Urinary bladder (tissue), 4 donors: ENCODE data around the gene VKORC1. TPM values are rescaled to one million over a fixed set of nuclear protein-coding genes. Genes with fewer than 3 reads are reported as not detected.

ENCODE experiments used
- DNase-seq: peaks from one replicate; pipeline ENCODE4 v3.0.0-alpha.2; 2015; ENCODE audit errors: extremely low spot score
- H3K27ac ChIP-seq: one replicate; pipeline ENCODE4 v1.5.1; 2013; ENCODE audit warnings: low read depth, mild to moderate bottlenecking, moderate library complexity
- H3K36me3 ChIP-seq: one replicate; pipeline ENCODE4 v1.6.1; 2013; ENCODE audit warnings: mild to moderate bottlenecking, moderate library complexity; ENCODE audit not compliant: insufficient read depth
- H3K4me1 ChIP-seq: one replicate; pipeline ENCODE4 v1.6.1; 2013; ENCODE audit warnings: mild to moderate bottlenecking, moderate library complexity; ENCODE audit not compliant: insufficient read depth
- H3K4me3 ChIP-seq: one replicate; pipeline ENCODE4 v1.5.1; 2013; ENCODE audit warnings: low read depth, low read length
- WGBS: extraction: QIAGEN DNeasy Blood & Tissue Kit; methylation state at CpG from one replicate; pipeline ENCODE4 v1.1.7; 2013; 5-methylcytosine and 5-hydroxymethylcytosine counted together
- polyA plus RNA-seq: library from polyadenylated mRNA; stranded (reverse); fragments of 200-250 nt; gene quantifications from one replicate; pipeline ENCODE4 v1.2.3, GENCODE V29; 2013
- total RNA-seq: library from RNA; depleted of rRNA; stranded (reverse); fragments of >200 nt; gene quantifications from one replicate; pipeline ENCODE4 v1.2.3, GENCODE V29; 2014
- donor health status: healthy with polysubstance abuse.
- donor health status: healthy.

The VKORC1 gene
- total and polyA plus RNA-seq, 2 donors, result 43.8 to 210 TPM

- DNase-seq, result no peak
- WGBS, result 92% methylated on average over 56 of the region's 56 CpGs
- no peak overlapping the region for H3K4me3 ChIP-seq
- H3K36me3 ChIP-seq, result no peaks in the 10 kb centered on the region
- no peaks in the 10 kb centered on the region for H3K4me1 ChIP-seq
- no peak overlapping the region for H3K27ac ChIP-seq
Measured at GRCh38 chr16:31063843-31064611, 30.6 kb downstream of the VKORC1 start.

- no peaks in the 10 kb centered on the region for H3K36me3 ChIP-seq
- no peak overlapping the region for H3K4me3 ChIP-seq
- H3K27ac ChIP-seq, result no peak overlapping the region
- H3K4me1 ChIP-seq, result no peaks in the 10 kb centered on the region
- 95% methylated on average over 9 of the region's 9 CpGs for WGBS
- DNase-seq, result no peak
Measured at GRCh38 chr16:31063495-31063842, 31.1 kb downstream of the VKORC1 start.

- no peaks in the 10 kb centered on the region for H3K36me3 ChIP-seq
- no peak overlapping the region for H3K27ac ChIP-seq
- DNase-seq, result no peak
- H3K4me1 ChIP-seq, result no peaks in the 10 kb centered on the region
- WGBS, result 97% methylated on average over 54 of the region's 54 CpGs
- H3K4me3 ChIP-seq, result no peak overlapping the region
Measured at GRCh38 chr16:31061813-31062440, 32.7 kb downstream of the VKORC1 start.

- Histone ChIP-seq H3K27ac (no peak overlapping the region), H3K4me3 (no peak overlapping the region), H3K36me3 (no peaks in the 10 kb centered on the region), H3K4me1 (no peaks in the 10 kb centered on the region)
- DNase-seq, result no peak
- WGBS, result 95% methylated on average over 42 of the region's 42 CpGs
Measured at GRCh38 chr16:31061126-31061812, 33.3 kb downstream of the VKORC1 start.

- Histone ChIP-seq H3K4me1 (no peaks in the 10 kb centered on the region), H3K36me3 (no peaks in the 10 kb centered on the region), H3K4me3 (no peak overlapping the region), H3K27ac (no peak overlapping the region)
- DNase-seq, result no peak
- WGBS, result 88% methylated on average over 4 of the region's 4 CpGs
Measured at GRCh38 chr16:31055613-31056012, 39.0 kb downstream of the VKORC1 start.

GRCh38 chr16:31052114-31052513, 42.5 kb downstream of the VKORC1 start:
- no peak for DNase-seq
- H3K4me1 ChIP-seq, result no peaks in the 10 kb centered on the region
- WGBS, result 62% methylated on average over 2 of the region's 2 CpGs
- no peak overlapping the region for H3K27ac ChIP-seq
- no peak overlapping the region for H3K4me3 ChIP-seq
- H3K36me3 ChIP-seq, result no peaks in the 10 kb centered on the region

GRCh38 chr16:31050280-31051030, 44.1 kb downstream of the VKORC1 start:
- 52% methylated on average over 10 of the region's 10 CpGs for WGBS
- no peak for DNase-seq
- H3K27ac ChIP-seq, result no peak overlapping the region
- no peaks in the 10 kb centered on the region for H3K4me1 ChIP-seq
- H3K4me3 ChIP-seq, result no peak overlapping the region
- no peaks in the 10 kb centered on the region for H3K36me3 ChIP-seq

- WGBS, result 90% methylated on average over 4 of the region's 4 CpGs
Measured at GRCh38 chr16:31043898-31044481, 50.6 kb downstream of the VKORC1 start.

GRCh38 chr16:31043352-31043751, 51.2 kb downstream of the VKORC1 start:
- DNase-seq, result no peak
- Histone ChIP-seq H3K27ac (no peak overlapping the region), H3K4me1 (no peaks in the 10 kb centered on the region), H3K4me3 (no peak overlapping the region), H3K36me3 (no peaks in the 10 kb centered on the region)
- 93% methylated on average over 1 of the region's 1 CpG for WGBS

More at GRCh38 chr16:31043898-31044481, 50.6 kb downstream of the VKORC1 start:
- H3K4me3 ChIP-seq, result no peak overlapping the region
- H3K27ac ChIP-seq, result no peak overlapping the region
- no peak for DNase-seq
- no peaks in the 10 kb centered on the region for H3K36me3 ChIP-seq
- no peaks in the 10 kb centered on the region for H3K4me1 ChIP-seq

GRCh38 chr16:31042866-31043265, 51.7 kb downstream of the VKORC1 start:
- no peaks in the 10 kb centered on the region for H3K36me3 ChIP-seq
- H3K4me1 ChIP-seq, result no peaks in the 10 kb centered on the region
- no peak for DNase-seq
- no peak overlapping the region for H3K27ac ChIP-seq
- no peak overlapping the region for H3K4me3 ChIP-seq
- WGBS, result 88% methylated on average over 10 of the region's 10 CpGs

Other genes starting within 250 kb of the VKORC1 start
- 31.7 TPM for gene BCL7C, start 200.7 kb downstream of the VKORC1 start, total RNA-seq
- gene BCL7C, start 200.7 kb downstream of the VKORC1 start, polyA plus RNA-seq, result 33.2 TPM
- 2.1 TPM for gene CTF1, start 198.2 kb downstream of the VKORC1 start, total RNA-seq
- 16.8 TPM for gene CTF1, start 198.2 kb downstream of the VKORC1 start, polyA plus RNA-seq
- gene FBXL19, start 171.2 kb downstream of the VKORC1 start, total RNA-seq, result 9.6 TPM
- 15.2 TPM for gene FBXL19, start 171.2 kb downstream of the VKORC1 start, polyA plus RNA-seq
- 16.7 TPM for gene ORAI3, start 145.7 kb downstream of the VKORC1 start, total RNA-seq
- 39.7 TPM for gene ORAI3, start 145.7 kb downstream of the VKORC1 start, polyA plus RNA-seq
- gene SETD1A, start 137.0 kb downstream of the VKORC1 start, total RNA-seq, result 2.9 TPM
- 14.6 TPM for gene SETD1A, start 137.0 kb downstream of the VKORC1 start, polyA plus RNA-seq
- 11.0 TPM for gene HSD3B7, start 109.6 kb downstream of the VKORC1 start, total RNA-seq
- gene HSD3B7, start 109.6 kb downstream of the VKORC1 start, polyA plus RNA-seq, result 20.3 TPM
- 0.74 TPM for gene STX1B, start 84.2 kb downstream of the VKORC1 start, total RNA-seq
- 0.47 TPM for gene STX1B, start 84.2 kb downstream of the VKORC1 start, polyA plus RNA-seq
- gene STX4, start 61.2 kb downstream of the VKORC1 start, total RNA-seq, result 18.0 TPM
- gene STX4, start 61.2 kb downstream of the VKORC1 start, polyA plus RNA-seq, result 68.2 TPM
- 4.5 TPM for gene ZNF668, start 20.6 kb downstream of the VKORC1 start, total RNA-seq
- gene ZNF668, start 20.6 kb downstream of the VKORC1 start, polyA plus RNA-seq, result 10.7 TPM
- 9.4 TPM for gene ZNF646, start 20.4 kb downstream of the VKORC1 start, total RNA-seq
- gene ZNF646, start 20.4 kb downstream of the VKORC1 start, polyA plus RNA-seq, result 11.5 TPM
- 1.1 TPM for gene PRSS53, start 5.9 kb downstream of the VKORC1 start, total RNA-seq
- 4.7 TPM for gene PRSS53, start 5.9 kb downstream of the VKORC1 start, polyA plus RNA-seq
- gene BCKDK, start 13.6 kb upstream of the VKORC1 start, total RNA-seq, result 10.4 TPM
- 56.0 TPM for gene BCKDK, start 13.6 kb upstream of the VKORC1 start, polyA plus RNA-seq
- gene KAT8, start 22.9 kb upstream of the VKORC1 start, total RNA-seq, result 41.2 TPM
- 64.5 TPM for gene KAT8, start 22.9 kb upstream of the VKORC1 start, polyA plus RNA-seq
- gene PRSS8, start 40.9 kb upstream of the VKORC1 start, total RNA-seq, result 1.6 TPM
- gene PRSS8, start 40.9 kb upstream of the VKORC1 start, polyA plus RNA-seq, result 1.6 TPM
- gene PRSS36, start 55.3 kb upstream of the VKORC1 start, total RNA-seq, result 2.0 TPM
- 2.6 TPM for gene PRSS36, start 55.3 kb upstream of the VKORC1 start, polyA plus RNA-seq
- 81.6 TPM for gene FUS, start 85.3 kb upstream of the VKORC1 start, total RNA-seq
- 159 TPM for gene FUS, start 85.3 kb upstream of the VKORC1 start, polyA plus RNA-seq
- gene PYCARD, start 108.0 kb upstream of the VKORC1 start, total RNA-seq, result 21.7 TPM
- gene PYCARD, start 108.0 kb upstream of the VKORC1 start, polyA plus RNA-seq, result 34.9 TPM
- gene TRIM72, start 119.3 kb upstream of the VKORC1 start, total RNA-seq, result 2.5 TPM
- gene TRIM72, start 119.3 kb upstream of the VKORC1 start, polyA plus RNA-seq, result 0.05 TPM
- gene PYDC1, start 122.3 kb upstream of the VKORC1 start, total RNA-seq, result not detected
- gene PYDC1, start 122.3 kb upstream of the VKORC1 start, polyA plus RNA-seq, result not detected
- gene ITGAM, start 165.2 kb upstream of the VKORC1 start, total RNA-seq, result 6.9 TPM
- gene ITGAM, start 165.2 kb upstream of the VKORC1 start, polyA plus RNA-seq, result 6.5 TPM